Activated naive CD4-positive, alpha-beta T cell treated with anti-CD3 and anti-CD28 coated beads, Interleukin-2, amount 50 U/mL, for 24 hours (primary cell): ENCODE data around the gene TIMM44.

Experiments
- H3K27ac Mint-ChIP-seq: one replicate; pipeline ENCODE4 v1.8.0; 2021; ENCODE audit warnings: mild to moderate bottlenecking, mixed read lengths
- H3K27me3 Mint-ChIP-seq: one replicate; pipeline ENCODE4 v1.8.0; 2021; ENCODE audit warnings: mixed read lengths
- H3K36me3 Mint-ChIP-seq: one replicate; pipeline ENCODE4 v1.8.0; 2021; ENCODE audit warnings: mixed read lengths
- H3K4me1 Mint-ChIP-seq: one replicate; pipeline ENCODE4 v1.8.0; 2021; ENCODE audit warnings: mixed read lengths
- H3K4me3 Mint-ChIP-seq: one replicate; pipeline ENCODE4 v1.8.0; 2021; ENCODE audit warnings: mild to moderate bottlenecking, mixed read lengths
- H3K9me3 Mint-ChIP-seq: one replicate; pipeline ENCODE4 v1.8.0; 2021; ENCODE audit warnings: mixed read lengths

The TIMM44 gene, protein sequence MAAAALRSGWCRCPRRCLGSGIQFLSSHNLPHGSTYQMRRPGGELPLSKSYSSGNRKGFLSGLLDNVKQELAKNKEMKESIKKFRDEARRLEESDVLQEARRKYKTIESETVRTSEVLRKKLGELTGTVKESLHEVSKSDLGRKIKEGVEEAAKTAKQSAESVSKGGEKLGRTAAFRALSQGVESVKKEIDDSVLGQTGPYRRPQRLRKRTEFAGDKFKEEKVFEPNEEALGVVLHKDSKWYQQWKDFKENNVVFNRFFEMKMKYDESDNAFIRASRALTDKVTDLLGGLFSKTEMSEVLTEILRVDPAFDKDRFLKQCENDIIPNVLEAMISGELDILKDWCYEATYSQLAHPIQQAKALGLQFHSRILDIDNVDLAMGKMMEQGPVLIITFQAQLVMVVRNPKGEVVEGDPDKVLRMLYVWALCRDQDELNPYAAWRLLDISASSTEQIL

DNA sequence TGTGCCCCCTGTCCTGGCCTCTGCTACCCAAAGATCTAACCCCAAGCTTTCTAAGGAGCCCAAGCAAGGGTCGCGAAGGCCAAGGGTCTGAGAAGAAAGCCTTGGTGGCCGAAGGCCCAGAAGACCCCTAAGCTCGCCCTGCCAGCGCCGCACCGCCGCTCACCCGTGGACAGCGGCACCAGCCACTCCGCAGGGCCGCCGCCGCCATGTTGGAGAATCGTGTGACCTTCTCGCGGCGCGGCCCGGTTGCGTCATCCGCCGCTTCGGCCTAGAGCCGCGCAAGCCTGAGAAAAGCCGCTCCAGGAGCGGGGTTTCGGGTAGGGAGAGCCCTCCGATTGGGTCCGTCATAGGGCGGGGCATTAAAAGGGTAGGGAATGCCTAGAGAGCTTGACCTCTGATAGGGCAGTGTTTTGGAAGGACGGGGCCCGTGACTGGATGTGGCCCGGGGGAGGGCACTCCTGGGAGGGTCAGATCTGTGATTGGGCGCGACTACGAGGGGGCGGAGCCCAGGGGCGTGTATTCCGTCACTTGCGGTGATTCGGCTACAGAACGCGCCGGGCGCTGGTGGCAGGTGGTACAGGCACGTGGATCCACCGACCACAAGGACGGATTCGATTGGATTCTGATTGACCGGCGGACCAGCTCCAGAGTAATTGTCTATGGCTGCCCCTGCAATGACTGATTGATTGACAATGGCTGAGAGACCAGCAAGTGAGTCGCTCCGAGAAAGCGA, at the start of gene TIMM44:
TSS of gene TIMM44 (minus strand) at position 223 of the 733 bp plus-strand sequence. CDS start at position 208, 15 bp downstream.
- Mint-ChIP-seq H3K4me3 (peak within 1 kb of the TSS; percentile 99), H3K36me3 (peaks cover 11% of the 10 kb centered on the region), H3K27me3 (no peaks in the 10 kb centered on the region), H3K27ac (peak within 1 kb of the TSS; percentile 98), H3K9me3 (no peaks in the 10 kb centered on the region), H3K4me1 (peaks cover 35% of the 10 kb centered on the region)

DNA sequence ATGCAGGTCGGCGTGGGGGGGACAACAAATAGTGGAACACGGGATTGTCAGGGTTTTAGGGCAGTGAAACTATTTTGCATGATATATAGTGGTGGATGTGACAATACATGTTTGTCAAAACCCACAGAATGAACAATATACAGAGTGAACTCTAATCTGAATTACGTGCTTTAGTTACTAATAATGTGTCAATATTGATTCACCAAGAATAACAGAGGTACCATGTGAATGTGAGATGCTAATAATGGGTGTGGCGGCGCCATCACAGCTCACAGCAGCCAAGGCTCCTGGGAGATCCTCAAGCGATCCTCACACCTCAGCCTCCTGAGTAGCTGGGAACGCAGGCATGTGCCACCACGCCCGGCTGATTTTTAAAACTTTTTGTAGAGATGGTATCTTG, 49.1 kb upstream of the TIMM44 start:
- H3K9me3 Mint-ChIP-seq, result no peaks in the 10 kb centered on the region
- no peak overlapping the region for H3K27ac Mint-ChIP-seq
- H3K4me1 Mint-ChIP-seq, result peaks cover 54% of the 10 kb centered on the region
- H3K27me3 Mint-ChIP-seq, result no peaks in the 10 kb centered on the region
- H3K36me3 Mint-ChIP-seq, result peaks cover 7% of the 10 kb centered on the region
- no peak overlapping the region for H3K4me3 Mint-ChIP-seq

GRCh38 chr19:7989071-7989575, 45.7 kb upstream of the TIMM44 start:
- peaks cover 15% of the 10 kb centered on the region for H3K36me3 Mint-ChIP-seq
- peaks cover 28% of the 10 kb centered on the region for H3K4me1 Mint-ChIP-seq
- no peaks in the 10 kb centered on the region for H3K9me3 Mint-ChIP-seq
- no peak overlapping the region for H3K4me3 Mint-ChIP-seq
- H3K27me3 Mint-ChIP-seq, result no peaks in the 10 kb centered on the region
- no peak overlapping the region for H3K27ac Mint-ChIP-seq

GRCh38 chr19:7988307-7988706, 44.8 kb upstream of the TIMM44 start:
- peaks cover 15% of the 10 kb centered on the region for H3K36me3 Mint-ChIP-seq
- H3K4me1 Mint-ChIP-seq, result peaks cover 21% of the 10 kb centered on the region
- no peak overlapping the region for H3K27ac Mint-ChIP-seq
- H3K4me3 Mint-ChIP-seq, result no peak overlapping the region
- H3K27me3 Mint-ChIP-seq, result no peaks in the 10 kb centered on the region
- no peaks in the 10 kb centered on the region for H3K9me3 Mint-ChIP-seq

DNA sequence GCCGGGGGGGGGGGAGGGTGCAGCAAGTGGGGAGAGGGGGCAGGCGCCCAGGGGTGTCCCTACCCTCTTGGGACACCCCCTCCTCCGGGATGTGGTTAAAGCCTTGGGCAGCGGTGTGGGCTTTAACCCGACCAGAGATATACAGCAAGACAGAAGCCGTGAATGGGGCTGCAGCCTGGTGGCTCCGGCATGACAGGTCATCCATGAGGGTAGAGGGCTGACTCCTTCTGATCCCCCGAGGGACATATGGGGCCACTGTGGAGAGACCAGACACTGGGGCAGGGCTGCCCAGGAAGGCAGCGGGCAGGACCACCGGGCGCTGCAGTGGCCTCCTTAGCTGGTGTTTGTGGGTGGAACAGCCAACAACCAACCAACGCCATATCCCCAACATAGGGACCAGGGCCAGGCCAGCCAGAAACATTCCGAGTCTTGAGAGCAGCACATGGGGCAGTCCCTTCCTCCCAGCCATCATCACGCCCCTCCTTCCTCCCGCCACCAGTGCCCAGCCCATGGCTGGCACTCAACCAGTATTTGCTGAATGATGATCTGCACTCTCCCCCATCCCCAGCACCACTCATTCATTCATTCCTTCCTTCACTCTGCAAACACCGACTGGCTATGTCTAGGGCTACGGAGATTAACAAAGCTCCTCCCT, 43.8 kb upstream of the TIMM44 start:
- no peak overlapping the region for H3K4me3 Mint-ChIP-seq
- H3K36me3 Mint-ChIP-seq, result peaks cover 15% of the 10 kb centered on the region
- H3K4me1 Mint-ChIP-seq, result peaks cover 17% of the 10 kb centered on the region
- H3K27me3 Mint-ChIP-seq, result no peaks in the 10 kb centered on the region
- no peak overlapping the region for H3K27ac Mint-ChIP-seq
- H3K9me3 Mint-ChIP-seq, result no peaks in the 10 kb centered on the region

- Mint-ChIP-seq H3K36me3 (peaks cover 13% of the 10 kb centered on the region), H3K4me1 (peaks cover 14% of the 10 kb centered on the region), H3K27ac (no peak overlapping the region)
These were observed 43.1 kb upstream of the TIMM44 start for GRCh38 chr19:7986321-7987113.

DNA sequence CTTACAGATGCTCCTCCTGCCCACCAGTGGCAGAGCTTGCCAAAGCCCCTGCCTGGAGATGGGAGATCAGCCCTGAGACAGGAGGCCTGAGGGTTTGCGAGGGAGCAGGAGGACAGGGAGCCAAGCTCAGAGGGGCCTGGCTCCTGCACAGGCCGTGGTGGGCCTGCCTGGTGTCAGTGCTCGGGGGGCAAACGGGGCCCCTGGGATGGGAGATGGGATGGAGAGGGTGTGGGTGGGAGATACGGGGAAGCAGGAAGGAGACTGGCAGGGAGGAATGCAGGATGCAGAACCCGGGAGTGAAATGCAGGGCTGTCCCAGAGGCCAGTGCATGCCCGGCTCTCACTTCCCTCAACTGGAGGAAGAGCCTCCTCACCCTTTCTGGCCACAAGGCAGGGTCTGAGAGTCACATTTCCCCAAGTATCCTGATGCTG, 42.0 kb upstream of the TIMM44 start:
- Mint-ChIP-seq H3K27me3 (no peaks in the 10 kb centered on the region), H3K4me1 (peaks cover 12% of the 10 kb centered on the region)

More at GRCh38 chr19:7986321-7987113, 43.1 kb upstream of the TIMM44 start:
- H3K4me3 Mint-ChIP-seq, result no peak overlapping the region
- no peaks in the 10 kb centered on the region for H3K9me3 Mint-ChIP-seq
- H3K27me3 Mint-ChIP-seq, result no peaks in the 10 kb centered on the region

GRCh38 chr19:7983995-7984837, 40.8 kb upstream of the TIMM44 start:
- Mint-ChIP-seq H3K27me3 (no peaks in the 10 kb centered on the region), H3K9me3 (no peaks in the 10 kb centered on the region), H3K36me3 (peaks cover 13% of the 10 kb centered on the region), H3K4me3 (no peak overlapping the region), H3K4me1 (peaks cover 12% of the 10 kb centered on the region), H3K27ac (no peak overlapping the region)

More for the DNA sequence above, 42.0 kb upstream of the TIMM44 start:
- Mint-ChIP-seq H3K4me3 (no peak overlapping the region), H3K9me3 (no peaks in the 10 kb centered on the region), H3K36me3 (peaks cover 12% of the 10 kb centered on the region), H3K27ac (no peak overlapping the region)

GRCh38 chr19:7983286-7983950, 40.0 kb upstream of the TIMM44 start:
- H3K9me3 Mint-ChIP-seq, result no peaks in the 10 kb centered on the region
- no peak overlapping the region for H3K27ac Mint-ChIP-seq
- H3K4me3 Mint-ChIP-seq, result no peak overlapping the region
- peaks cover 12% of the 10 kb centered on the region for H3K4me1 Mint-ChIP-seq
- no peaks in the 10 kb centered on the region for H3K27me3 Mint-ChIP-seq
- peaks cover 11% of the 10 kb centered on the region for H3K36me3 Mint-ChIP-seq

GRCh38 chr19:7982651-7983099, 39.2 kb upstream of the TIMM44 start:
- Mint-ChIP-seq H3K27ac (no peak overlapping the region), H3K9me3 (no peaks in the 10 kb centered on the region), H3K27me3 (no peaks in the 10 kb centered on the region), H3K4me3 (no peak overlapping the region), H3K4me1 (peaks cover 7% of the 10 kb centered on the region), H3K36me3 (peaks cover 9% of the 10 kb centered on the region)

- Mint-ChIP-seq H3K36me3 (peaks cover 7% of the 10 kb centered on the region), H3K27ac (no peak overlapping the region), H3K9me3 (no peaks in the 10 kb centered on the region), H3K4me3 (no peak overlapping the region), H3K27me3 (no peaks in the 10 kb centered on the region), H3K4me1 (peaks cover 3% of the 10 kb centered on the region)
These were observed 38.6 kb upstream of the TIMM44 start for GRCh38 chr19:7982103-7982502.

DNA sequence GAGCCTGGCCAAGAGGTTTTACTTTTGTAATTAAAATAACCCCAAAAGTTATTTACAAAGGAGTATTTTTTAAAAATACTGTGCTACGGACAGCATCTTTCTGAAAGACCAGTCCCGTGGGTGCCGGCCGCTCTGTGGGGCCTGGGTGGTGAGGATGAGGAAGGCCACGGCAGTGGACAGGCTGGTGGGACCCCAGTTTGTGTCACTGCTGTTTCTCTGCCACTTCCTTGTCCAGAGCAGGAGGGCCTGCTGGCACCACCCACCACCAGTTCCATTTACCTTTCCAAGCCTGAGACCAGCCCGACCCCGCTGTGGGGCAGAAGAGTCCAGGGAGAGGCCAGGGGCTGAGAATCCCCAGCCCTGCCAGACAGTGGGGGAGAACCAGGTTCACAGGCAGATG, 38.2 kb upstream of the TIMM44 start:
- Mint-ChIP-seq H3K4me1 (peaks cover 3% of the 10 kb centered on the region), H3K36me3 (peaks cover 7% of the 10 kb centered on the region), H3K4me3 (no peak overlapping the region), H3K9me3 (no peaks in the 10 kb centered on the region), H3K27me3 (no peaks in the 10 kb centered on the region), H3K27ac (no peak overlapping the region)

DNA sequence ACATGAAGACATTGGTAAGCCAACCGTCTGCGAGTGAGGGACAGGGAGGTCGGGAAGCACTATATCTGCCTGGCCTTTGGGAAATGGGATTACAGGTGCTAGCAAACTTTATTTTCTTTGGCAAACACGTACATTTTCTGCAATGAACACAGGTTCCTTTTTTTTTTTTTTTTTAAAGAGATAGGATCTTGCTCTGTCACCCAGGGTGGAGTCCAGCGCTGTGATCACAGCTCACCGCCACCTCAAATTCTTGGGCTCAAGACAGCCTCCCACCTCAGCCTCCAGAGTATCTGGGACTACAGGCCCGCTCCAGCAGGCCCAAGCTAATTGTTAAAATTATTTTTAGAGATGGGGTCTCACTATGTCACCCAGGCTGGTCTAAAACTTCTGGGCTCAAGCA, 37.7 kb upstream of the TIMM44 start:
- Mint-ChIP-seq H3K27me3 (no peaks in the 10 kb centered on the region), H3K27ac (no peak overlapping the region), H3K4me1 (peaks cover 3% of the 10 kb centered on the region), H3K9me3 (no peaks in the 10 kb centered on the region), H3K4me3 (no peak overlapping the region), H3K36me3 (peaks cover 4% of the 10 kb centered on the region)
